HG03159 (cell line): ENCODE results near the gene PPOX.
A peak's percentile ranks its signal among the peaks of the same experiment; 100 is the strongest.

Experiments
- ATAC-seq: cut with Tn5 transposase; IDR thresholded peaks from one replicate; pipeline ENCODE4 v1.9.1; 2021; ENCODE audit warnings: mild to moderate bottlenecking, moderate library complexity; ENCODE audit not compliant: unreplicated experiment

Gene PPOX

GRCh38 chr1:161175771-161176453 lies 9.7 kb downstream of the PPOX start:
- no peak for ATAC-seq

GRCh38 chr1:161176468-161177111 lies 10.4 kb downstream of the PPOX start:
- ATAC-seq: peak; percentile 12

GRCh38 chr1:161177112-161177935 lies 11.1 kb downstream of the PPOX start, which contains the start of gene B4GALT3:
TSS of gene B4GALT3 (minus strand) at chr1:161177507. CDS start at chr1:161176060, 1,447 bp downstream.
- ATAC-seq: peak; percentile 65

- ATAC-seq: no peak
Measured at GRCh38 chr1:161177936-161178244, 11.7 kb downstream of the PPOX start.

GRCh38 chr1:161179698-161180097 lies 13.5 kb downstream of the PPOX start:
- no peak for ATAC-seq

- no peak for ATAC-seq
Measured at GRCh38 chr1:161180639-161181038, 14.4 kb downstream of the PPOX start.

- ATAC-seq: peak; percentile 37
Measured at GRCh38 chr1:161182214-161182613, 16.0 kb downstream of the PPOX start.

- peak; percentile 52 for ATAC-seq
Measured at GRCh38 chr1:161185282-161185682, 19.1 kb downstream of the PPOX start.

GRCh38 chr1:161185732-161186311 lies 19.6 kb downstream of the PPOX start:
- peak; percentile 23 for ATAC-seq

GRCh38 chr1:161187311-161187710 lies 21.1 kb downstream of the PPOX start:
- no peak for ATAC-seq

GRCh38 chr1:161188381-161188780 lies 22.2 kb downstream of the PPOX start:
- ATAC-seq: no peak

- ATAC-seq: no peak
Measured at GRCh38 chr1:161189036-161189435, 22.8 kb downstream of the PPOX start.

GRCh38 chr1:161190962-161191521 lies 24.8 kb downstream of the PPOX start:
- ATAC-seq: no peak

GRCh38 chr1:161191971-161192370 lies 25.7 kb downstream of the PPOX start:
- ATAC-seq: no peak

GRCh38 chr1:161192476-161193465 lies 26.5 kb downstream of the PPOX start:
- peak; percentile 65 for ATAC-seq

GRCh38 chr1:161193561-161194235 lies 27.5 kb downstream of the PPOX start:
- no peak for ATAC-seq

- ATAC-seq: no peak
Measured at GRCh38 chr1:161195171-161195570, 28.9 kb downstream of the PPOX start.

GRCh38 chr1:161196111-161196510 lies 29.9 kb downstream of the PPOX start:
- no peak for ATAC-seq
